ENCODE measurements around the gene TNS1.

DNA sequence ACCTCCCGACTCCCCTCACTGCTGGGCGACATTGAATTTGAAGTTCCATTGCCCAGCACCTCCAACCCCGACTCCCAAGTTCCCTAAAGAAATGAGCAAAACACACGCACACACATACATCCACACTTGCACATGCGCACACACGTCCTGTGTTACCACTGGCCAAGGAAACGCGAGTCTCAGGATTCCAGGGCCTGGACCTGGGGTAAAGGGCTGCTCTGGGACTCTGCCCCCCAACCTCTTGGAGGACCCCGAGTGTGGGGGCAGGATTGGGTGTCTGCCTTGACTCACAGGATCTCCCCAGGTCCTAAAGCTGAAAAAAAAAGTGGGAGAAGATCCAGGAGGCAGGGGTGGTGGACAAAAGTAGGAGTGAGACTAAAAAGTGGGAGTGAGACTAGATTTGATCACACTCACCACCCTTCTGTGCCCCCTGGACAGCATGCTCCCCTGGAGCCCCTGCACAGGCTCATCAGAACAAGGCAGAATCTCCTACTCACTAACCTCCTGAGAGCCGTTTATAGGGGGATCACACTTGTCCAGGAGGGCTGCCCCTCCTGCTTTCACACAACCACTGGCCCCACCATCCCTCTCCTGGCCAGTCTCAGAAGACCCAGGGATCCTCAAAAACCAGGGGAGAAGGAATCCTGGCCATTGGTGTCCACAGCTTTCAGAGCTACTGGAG is 202.2 kb downstream of the TNS1 start:
- TF ChIP-seq, protein P1, sequence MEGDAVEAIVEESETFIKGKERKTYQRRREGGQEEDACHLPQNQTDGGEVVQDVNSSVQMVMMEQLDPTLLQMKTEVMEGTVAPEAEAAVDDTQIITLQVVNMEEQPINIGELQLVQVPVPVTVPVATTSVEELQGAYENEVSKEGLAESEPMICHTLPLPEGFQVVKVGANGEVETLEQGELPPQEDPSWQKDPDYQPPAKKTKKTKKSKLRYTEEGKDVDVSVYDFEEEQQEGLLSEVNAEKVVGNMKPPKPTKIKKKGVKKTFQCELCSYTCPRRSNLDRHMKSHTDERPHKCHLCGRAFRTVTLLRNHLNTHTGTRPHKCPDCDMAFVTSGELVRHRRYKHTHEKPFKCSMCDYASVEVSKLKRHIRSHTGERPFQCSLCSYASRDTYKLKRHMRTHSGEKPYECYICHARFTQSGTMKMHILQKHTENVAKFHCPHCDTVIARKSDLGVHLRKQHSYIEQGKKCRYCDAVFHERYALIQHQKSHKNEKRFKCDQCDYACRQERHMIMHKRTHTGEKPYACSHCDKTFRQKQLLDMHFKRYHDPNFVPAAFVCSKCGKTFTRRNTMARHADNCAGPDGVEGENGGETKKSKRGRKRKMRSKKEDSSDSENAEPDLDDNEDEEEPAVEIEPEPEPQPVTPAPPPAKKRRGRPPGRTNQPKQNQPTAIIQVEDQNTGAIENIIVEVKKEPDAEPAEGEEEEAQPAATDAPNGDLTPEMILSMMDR (conservative IDR thresholded peaks at IDR 0.05; ENCODE audit: low read depth, low read length): no peak
- TF ChIP-seq EZH2 (IDR thresholded peaks at IDR 0.05; ENCODE audit: low read length, unreplicated experiment): no peak
- TF ChIP-seq EZH2phosphoT487 (IDR thresholded peaks at IDR 0.05; ENCODE audit: borderline replicate concordance, low read length): no peak
